ENCODE results near the gene KLK10.

KLK10 gene

DNA sequence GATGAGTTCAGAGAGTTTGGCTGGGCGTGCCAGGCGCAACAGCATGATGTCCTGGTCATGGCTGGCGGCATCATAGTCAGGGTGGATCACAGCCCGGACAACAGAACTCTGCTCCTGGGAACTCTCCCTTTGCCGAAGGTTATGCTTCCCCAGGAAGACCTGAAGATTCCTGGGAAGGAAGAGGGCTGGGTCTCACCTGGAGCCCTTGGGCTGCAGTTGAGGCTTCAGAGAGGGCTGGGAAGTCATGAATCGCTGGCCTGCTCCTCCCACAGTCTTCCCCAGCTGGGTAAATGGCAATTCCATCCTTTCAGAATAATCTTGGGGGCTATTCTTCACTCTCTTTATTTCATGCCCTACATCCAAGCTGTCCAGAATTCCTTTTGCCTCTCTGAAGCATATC, 56.1 kb downstream of the KLK10 start:
- no peak for DNase-seq

Data from effector CD8-positive, alpha-beta T cell (primary cell).